Measurements from ENCODE around the gene NTRK3.

Gene NTRK3

GRCh38 chr15:87929841-87930240 lies 326.7 kb downstream of the NTRK3 start:
- no peak for DNase-seq (ENCODE audit: low read depth, low spot score)
- TF ChIP-seq CTCF (IDR thresholded peaks at IDR 0.05; ENCODE audit: low read depth, low read length), result no peak
- in situ Hi-C loops (cut with HindIII; ENCODE audit: low sequenced_read_pairs), result no loop called here
- H3K4me3 ChIP-seq (ENCODE audit: low read depth, low read length), result no peak overlapping the region

- H3K4me3 ChIP-seq (ENCODE audit: low read depth, low read length), result no peak overlapping the region
- no peak for DNase-seq (ENCODE audit: low read depth, low spot score)
- no peak for TF ChIP-seq CTCF (IDR thresholded peaks at IDR 0.05; ENCODE audit: low read depth, low read length)
- in situ Hi-C loops (cut with HindIII; ENCODE audit: low sequenced_read_pairs), result no loop called here
These were observed 332.1 kb downstream of the NTRK3 start for GRCh38 chr15:87924433-87924832.

GRCh38 chr15:87919064-87919463 lies 337.5 kb downstream of the NTRK3 start:
- in situ Hi-C loops (cut with HindIII; ENCODE audit: low sequenced_read_pairs), result no loop called here
- no peak for TF ChIP-seq CTCF (IDR thresholded peaks at IDR 0.05; ENCODE audit: low read depth, low read length)
- H3K4me3 ChIP-seq (ENCODE audit: low read depth, low read length), result no peak overlapping the region
- no peak for DNase-seq (ENCODE audit: low read depth, low spot score)

GRCh38 chr15:87917480-87917879 lies 339.1 kb downstream of the NTRK3 start:
- TF ChIP-seq CTCF (IDR thresholded peaks at IDR 0.05; ENCODE audit: low read depth, low read length), result no peak

GRCh38 chr15:87916208-87916607 lies 340.3 kb downstream of the NTRK3 start:
- TF ChIP-seq CTCF (IDR thresholded peaks at IDR 0.05; ENCODE audit: low read depth, low read length), result no peak
- in situ Hi-C loops (cut with HindIII; ENCODE audit: low sequenced_read_pairs), result no loop called here
- H3K4me3 ChIP-seq (ENCODE audit: low read depth, low read length), result no peak overlapping the region
- DNase-seq (ENCODE audit: low read depth, low spot score), result no peak

More at GRCh38 chr15:87917480-87917879, 339.1 kb downstream of the NTRK3 start:
- in situ Hi-C loops (cut with HindIII; ENCODE audit: low sequenced_read_pairs), result no loop called here
- DNase-seq (ENCODE audit: low read depth, low spot score), result no peak
- H3K4me3 ChIP-seq (ENCODE audit: low read depth, low read length), result no peak overlapping the region

- in situ Hi-C loops (cut with HindIII; ENCODE audit: low sequenced_read_pairs), result no loop called here
- no peak for DNase-seq (ENCODE audit: low read depth, low spot score)
- TF ChIP-seq CTCF (IDR thresholded peaks at IDR 0.05; ENCODE audit: low read depth, low read length), result no peak
- H3K4me3 ChIP-seq (ENCODE audit: low read depth, low read length), result no peak overlapping the region
These were observed 346.2 kb downstream of the NTRK3 start for GRCh38 chr15:87910301-87910700.

Data from astrocyte of the spinal cord (primary cell).